NCI-H460 (cell line): Measurements from ENCODE around the gene SLC29A2. TPM values are rescaled to one million over a fixed set of nuclear protein-coding genes. Genes with fewer than 3 reads are reported as not detected.

Source experiments
- DNase-seq: peaks from one replicate; pipeline ENCODE4 v3.0.0-alpha.2; 2016; ENCODE audit warnings: low read depth; ENCODE audit errors: extremely low read depth
- polyA plus RNA-seq: library from polyadenylated mRNA; depleted of rRNA; stranded (reverse); fragments of >200 nt; gene quantifications from 2 replicates; pipeline ENCODE4 v1.2.3, GENCODE V29; 2014; cell fraction: nucleus; rRNA removed
- total RNA-seq: library from RNA; depleted of rRNA; stranded (reverse); fragments of >200 nt; shearing (Covaris generic); gene quantifications from 2 replicates; pipeline ENCODE4 v1.2.3, GENCODE V29; 2014; rRNA removed

The SLC29A2 gene
- total RNA-seq, result 4.6 and 4.7 TPM in 2 replicates
- polyA plus RNA-seq, result 34.1 and 37.9 TPM in 2 replicates

DNA sequence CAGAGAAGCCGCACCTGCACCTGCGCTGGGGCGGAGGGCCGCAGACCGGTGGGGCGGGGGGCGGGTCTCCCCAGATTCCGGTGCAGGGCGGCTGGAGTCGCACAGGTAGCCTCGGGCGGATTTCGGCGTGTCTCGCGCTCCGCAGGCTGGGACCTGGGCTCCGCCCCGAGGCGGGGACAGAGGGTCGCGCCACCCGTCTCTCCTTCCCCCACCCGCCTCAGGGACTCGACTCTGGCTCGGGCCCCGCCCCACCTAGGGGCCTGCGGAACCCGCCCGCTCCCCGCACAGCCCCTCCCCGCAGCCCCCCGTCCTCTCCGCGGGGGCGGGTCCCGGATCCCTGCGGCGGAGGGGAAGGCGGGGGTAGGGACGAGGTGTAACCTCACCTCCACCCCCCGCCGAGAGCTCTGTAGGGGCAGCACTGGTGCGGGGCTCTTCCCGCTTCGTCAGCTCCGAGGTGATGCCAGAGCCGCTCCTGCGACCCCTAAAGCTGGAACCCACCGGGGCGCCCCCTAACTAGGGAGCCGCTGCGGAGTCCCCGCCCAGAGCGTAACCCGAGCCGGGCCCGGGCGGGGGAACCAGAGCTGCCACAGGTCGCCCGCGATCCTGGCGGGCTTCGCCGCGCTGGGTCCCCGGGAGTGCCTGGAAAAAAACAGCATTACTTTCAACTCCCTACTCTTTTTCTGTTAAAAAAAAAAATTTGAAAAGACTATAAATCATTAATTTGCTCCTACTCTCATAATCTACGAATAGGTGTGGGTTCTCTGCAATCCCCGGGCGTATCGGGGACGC lies at the start of gene SLC29A2:
SLC29A2 (minus strand) TSS at position 134 of the 789 bp plus-strand sequence. CDS start 169 bp downstream, outside the sequence.
- no peak for DNase-seq

GRCh38 chr11:66420671-66421476 lies 49.3 kb upstream of the SLC29A2 start, which contains the start of gene NPAS4:
Gene NPAS4 (plus strand): TSS chr11:66421035. CDS start chr11:66421180, 145 bp downstream.
- no peak for DNase-seq

GRCh38 chr11:66419825-66420224 lies 48.3 kb upstream of the SLC29A2 start:
- DNase-seq, result no peak

DNA sequence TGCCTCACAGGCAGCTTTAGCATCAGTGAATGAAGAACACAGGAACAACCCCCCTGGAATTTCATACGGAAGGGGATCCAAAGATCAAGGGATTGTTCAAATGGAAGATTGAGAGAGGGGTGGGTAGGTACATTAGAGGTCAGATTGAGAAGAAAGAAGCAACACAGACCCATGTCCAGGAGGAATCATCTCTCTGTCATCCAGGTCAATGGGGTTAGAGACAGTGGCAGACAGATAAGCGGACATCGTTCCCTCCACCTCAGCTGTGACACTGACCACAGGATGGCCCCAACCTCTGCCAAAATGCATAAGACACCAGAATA lies 47.4 kb upstream of the SLC29A2 start:
- no peak for DNase-seq

DNA sequence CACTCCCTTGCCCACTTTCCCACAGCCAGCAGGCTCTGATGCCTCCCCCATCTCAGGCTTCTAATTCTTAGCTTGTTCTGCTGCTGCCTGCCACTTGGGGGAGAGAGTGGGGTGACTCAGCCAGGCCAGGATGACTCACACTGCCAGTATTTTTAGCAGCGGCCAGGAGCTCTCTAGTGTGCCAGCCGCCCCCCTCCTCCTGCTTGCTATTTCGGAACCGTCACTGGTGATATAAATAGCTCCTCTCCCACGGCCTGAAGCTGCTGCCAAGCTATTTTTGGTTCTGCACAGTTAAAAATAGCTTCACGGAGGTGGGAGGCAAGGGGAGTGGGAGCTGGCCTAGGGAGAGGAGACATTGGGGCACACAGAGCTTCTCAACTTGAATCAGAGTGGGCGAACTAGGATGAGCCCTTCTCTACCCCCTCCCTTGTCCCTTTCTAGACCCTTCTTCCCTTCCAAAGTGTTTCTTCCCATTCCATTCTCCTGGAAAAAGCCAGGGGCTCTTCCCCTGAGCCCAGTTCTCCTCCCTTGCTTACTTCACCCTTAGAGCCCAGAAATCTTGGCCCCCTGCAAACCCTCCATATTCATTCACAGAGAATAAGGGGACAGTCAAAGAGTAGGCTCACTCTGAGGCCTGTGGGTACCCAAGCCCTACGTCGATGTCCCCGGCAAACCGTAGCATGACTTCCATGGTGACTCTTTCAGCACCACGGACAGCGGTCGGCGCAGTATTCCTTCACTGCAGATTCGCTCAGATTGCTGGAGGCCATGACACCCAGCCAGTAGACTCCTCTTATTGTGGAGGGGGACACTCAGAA lies 46.8 kb upstream of the SLC29A2 start:
- peak; percentile 61 for DNase-seq

DNA sequence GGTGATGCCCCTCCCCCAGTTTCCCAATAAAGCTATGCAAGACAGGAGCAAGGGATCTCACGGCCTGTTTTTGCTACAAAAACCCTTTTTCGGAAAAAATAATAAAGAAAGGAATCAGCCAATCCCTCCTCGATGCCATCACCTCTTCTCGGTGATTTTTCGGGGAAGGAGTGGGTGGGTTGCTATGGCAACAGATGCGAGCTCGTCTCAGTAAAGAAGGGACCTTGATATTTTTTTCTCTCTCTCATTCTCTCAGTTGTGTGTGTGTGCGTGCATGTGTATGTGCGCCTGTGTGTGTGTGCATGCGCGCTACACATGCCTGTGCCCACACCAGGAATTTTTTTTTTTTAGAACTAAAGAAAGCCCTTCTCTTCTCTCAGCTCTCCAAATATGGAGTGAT lies 45.4 kb upstream of the SLC29A2 start:
- no peak for DNase-seq

DNA sequence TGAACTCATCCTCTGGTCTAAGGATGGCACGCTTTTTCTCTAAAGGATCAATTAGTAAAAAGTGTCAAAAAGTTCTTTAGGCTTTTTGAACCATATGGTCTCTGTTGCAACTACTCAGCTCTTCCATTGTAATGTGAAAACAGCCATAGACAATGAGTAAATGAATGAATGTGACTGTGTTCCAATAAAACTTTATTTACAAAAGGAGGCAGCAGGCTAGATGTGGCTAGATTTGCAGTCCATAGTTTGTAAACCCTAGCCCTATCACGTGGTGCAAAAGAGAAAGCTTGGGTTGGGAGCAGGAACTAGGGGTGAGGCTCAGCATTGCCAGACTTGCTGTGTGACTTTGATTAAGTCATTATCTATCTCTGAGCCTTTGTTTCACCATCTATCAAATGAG lies 43.9 kb upstream of the SLC29A2 start:
- DNase-seq, result no peak

DNA sequence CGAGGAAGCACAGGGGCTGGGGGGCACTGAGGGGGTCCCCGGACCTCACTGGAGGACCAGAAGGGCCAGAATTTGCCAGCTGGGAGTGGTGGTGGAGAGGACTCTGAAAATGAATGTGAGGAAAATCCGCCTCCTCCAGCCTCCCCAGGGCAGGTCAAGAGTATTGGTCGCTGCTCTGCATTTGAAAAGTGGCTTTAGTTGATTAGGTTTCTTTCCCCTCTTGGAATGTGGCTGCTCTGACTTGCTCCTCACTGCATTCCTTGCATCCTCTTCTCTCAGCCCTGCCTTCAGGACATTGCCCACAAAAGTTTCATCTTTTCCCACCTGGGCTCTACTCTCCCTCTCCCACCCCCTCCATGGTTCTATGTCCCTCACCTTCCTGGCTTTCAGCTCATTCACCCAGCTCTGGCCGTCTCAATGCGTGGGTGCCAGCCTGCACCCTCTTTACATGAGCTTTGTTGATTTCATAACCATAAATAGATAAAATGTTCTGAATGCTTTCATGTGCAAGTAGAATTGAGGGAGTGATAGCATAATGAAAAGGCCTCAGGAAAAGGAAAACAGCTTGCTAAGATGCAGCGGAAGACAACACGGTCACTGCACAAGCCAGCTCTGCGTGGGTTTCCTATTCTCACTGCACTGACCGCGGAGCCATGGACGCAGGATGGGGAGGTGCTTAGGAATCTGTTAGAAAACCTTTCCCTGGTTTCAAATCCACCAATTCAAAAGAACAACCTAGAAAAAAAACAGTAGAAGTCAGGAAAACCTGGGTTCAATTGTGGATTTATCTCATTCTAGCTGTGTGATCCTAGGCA lies 42.8 kb upstream of the SLC29A2 start:
- no peak for DNase-seq

GRCh38 chr11:66413167-66413566 lies 41.6 kb upstream of the SLC29A2 start:
- no peak for DNase-seq

DNA sequence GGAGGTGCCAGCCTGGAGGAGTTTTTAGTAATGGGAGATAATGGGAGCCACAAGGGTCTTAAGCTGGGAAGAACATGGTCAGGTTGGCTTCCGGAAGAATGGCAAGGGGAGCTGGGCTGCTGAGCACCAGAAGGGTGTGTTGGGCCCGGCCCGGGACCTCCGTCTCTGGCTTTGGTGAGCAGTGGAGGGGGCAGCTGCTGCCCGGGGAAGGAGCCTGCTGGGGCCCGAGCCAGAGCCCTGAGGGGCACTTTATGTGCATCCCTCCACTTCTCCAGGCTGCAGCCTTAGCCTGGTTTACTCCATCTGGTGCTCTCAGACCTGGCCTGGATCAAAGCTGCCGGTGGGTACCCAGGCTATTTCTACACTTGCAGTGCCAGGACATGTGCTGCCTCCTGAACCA lies 40.5 kb upstream of the SLC29A2 start:
- no peak for DNase-seq

- DNase-seq, result no peak
These were observed 39.8 kb upstream of the SLC29A2 start for GRCh38 chr11:66411323-66411722.

DNA sequence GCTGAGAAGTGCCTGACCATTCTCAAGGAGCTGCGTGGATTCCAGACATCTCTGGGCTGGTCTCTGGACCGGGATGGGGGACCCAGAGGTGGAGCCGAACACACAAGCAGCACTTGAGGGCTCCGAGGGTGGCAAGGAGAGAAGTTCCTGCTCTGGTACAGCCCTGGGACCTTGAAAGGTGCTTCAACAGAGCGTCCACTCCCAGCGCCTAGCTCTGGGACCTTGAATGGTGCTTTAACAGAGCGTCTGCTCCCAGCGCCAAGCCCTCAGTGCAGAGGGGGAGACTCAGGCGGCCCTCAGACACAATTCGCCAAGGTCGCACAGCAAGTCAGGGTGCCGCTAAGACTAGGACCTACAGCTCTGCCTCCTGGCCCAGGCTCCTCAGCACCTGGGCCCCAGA lies 38.6 kb upstream of the SLC29A2 start:
- DNase-seq, result no peak

GRCh38 chr11:66409226-66409625 lies 37.7 kb upstream of the SLC29A2 start:
- no peak for DNase-seq

DNA sequence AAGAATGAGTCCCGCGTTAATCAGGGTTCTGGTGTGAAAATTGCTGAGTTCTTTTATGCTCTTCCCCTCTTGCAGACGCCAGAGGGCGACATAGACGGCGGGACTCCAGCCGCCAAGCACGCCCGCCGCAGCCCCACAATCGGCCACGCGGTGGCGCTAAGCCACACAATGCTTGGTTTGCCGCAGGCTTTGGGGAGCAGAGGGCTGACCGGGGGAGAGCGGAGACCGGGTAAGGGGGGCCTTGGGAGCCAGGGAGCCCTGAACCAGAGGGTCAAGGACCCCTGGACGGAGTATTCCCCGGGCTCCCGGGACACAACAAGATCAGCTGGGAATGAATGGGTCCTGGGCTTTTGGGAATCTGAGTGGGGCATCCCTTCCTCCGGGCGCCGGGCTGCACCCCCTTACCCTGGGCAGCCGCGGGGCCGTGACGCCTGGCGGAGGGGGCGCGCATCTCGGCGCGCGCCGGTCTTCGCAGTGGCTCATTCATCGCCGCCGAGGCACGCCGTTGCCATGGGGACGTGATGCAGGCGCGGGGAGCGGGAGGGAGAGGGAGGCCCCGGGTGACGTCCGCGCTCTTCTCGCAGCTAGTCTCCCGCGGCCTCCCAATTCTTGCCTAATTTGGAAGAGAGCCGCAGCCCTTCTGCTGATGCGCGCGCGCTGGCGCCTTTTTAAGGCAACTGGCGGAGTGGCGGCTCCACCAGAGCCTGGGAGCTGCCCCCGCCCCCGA lies 37.1 kb upstream of the SLC29A2 start:
- peak; percentile 74 for DNase-seq

DNA sequence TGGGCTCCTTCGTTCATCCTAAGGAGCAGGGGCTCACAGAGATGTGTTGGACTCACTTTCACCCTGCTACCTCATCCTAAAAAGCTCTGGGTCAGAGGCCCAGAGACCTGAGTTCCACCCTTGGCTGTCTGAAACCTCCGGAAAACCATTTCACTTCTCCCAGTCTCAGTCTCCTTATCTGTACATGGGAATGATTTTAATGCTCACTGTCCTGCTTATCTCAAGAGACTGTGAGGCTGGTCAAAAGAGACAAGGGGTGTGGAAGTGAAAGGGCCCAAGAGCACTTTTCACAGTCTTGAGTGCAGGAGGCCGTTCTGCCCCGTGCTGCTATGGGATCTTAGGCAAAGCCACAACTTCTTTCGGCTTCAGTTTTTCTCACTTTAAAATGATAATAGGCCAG lies 36.1 kb upstream of the SLC29A2 start:
- no peak for DNase-seq

DNA sequence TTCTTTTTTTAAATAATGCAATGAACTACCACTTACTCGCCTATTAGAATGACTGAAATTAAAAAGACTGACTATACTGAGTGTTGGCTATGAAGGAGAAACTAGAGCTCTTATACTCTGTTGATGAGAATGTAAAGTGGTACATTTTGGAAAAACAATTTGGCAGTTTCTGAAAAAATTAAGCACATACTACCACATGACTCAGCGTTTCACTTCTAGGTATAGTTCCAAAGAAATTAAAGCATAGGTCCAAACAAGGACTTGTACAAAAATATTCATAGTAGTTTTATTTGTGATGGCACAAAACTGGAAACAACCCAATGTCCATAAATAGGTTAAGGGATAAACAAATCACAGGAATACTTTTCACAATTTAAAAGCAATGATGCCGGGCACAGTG lies 22.4 kb upstream of the SLC29A2 start:
- no peak for DNase-seq

- DNase-seq, result no peak
These were observed 19.8 kb upstream of the SLC29A2 start for GRCh38 chr11:66391322-66391721.

DNA sequence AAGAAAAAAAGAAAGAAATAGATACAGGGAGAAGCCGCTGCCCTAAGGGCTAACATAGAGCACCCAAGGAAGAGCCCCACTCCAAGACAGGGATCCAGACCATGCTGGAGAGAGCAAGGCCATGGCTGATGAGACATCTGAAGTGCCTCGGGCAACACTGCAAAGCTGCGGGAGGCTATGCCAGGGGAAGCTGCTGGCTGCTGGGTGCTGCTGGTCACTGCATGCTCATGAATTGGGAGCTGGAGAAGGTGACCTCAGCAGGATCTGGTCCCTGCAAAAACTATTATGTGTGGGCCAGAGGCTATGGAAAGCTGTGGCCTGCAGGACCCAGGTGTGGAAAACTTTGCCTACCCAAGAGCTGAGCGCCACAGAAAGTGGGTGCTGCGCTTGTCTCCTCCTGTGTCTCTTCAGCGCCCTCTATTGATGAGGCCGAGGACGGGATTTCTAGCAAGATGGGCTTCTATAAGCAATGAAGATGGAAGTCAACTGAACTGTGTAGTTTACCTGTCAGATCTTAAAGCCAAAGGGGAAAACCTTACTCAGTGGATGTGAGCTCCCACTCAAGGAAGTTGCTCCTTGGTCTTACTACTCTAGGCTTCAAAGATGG lies 17.3 kb upstream of the SLC29A2 start:
- peak; percentile 71 for DNase-seq
